Keratinocyte (primary cell): Measurements from ENCODE around the gene RBM18. TPM values are rescaled to one million over a fixed set of nuclear protein-coding genes. Genes with fewer than 3 reads are reported as not detected.

ENCODE experiments used
- DNase-seq: peaks from one replicate; pipeline ENCODE4 v3.0.0-alpha.2; 2011; ENCODE audit warnings: low read depth, missing footprints, low spot score
- FAIRE-seq: peaks from 2 replicates; lab custom pipeline; 2011; peaks lifted over from hg19 to GRCh38; lab: Jason Lieb, UNC
- H2AFZ ChIP-seq: 2 replicates; pipeline ENCODE4 v1.6.0; 2012; ENCODE audit warnings: low read length, control low read depth, inconsistent platforms; ENCODE audit not compliant: control insufficient read depth
- H3K27ac ChIP-seq: 2 replicates; pipeline ENCODE4 v1.5.1; 2011; ENCODE audit warnings: low read length; ENCODE audit not compliant: control insufficient read depth, insufficient read depth
- H3K27me3 ChIP-seq: 3 replicates; pipeline ENCODE4 v1.6.0; 2011; ENCODE audit warnings: low read length; ENCODE audit not compliant: control insufficient read depth, insufficient read depth; ENCODE audit errors: extremely low read depth
- H3K36me3 ChIP-seq, 2 experiments: 2 replicates in 1 of 2; 3 replicates in 1 of 2; pipeline ENCODE4 v1.5.1; 2011; ENCODE audit warnings: low read length in 2 of 2, mild to moderate bottlenecking in 1 of 2; ENCODE audit not compliant: control insufficient read depth in 2 of 2, insufficient read depth in 2 of 2; ENCODE audit errors: extremely low read depth in 1 of 2
- H3K4me1 ChIP-seq: 3 replicates; pipeline ENCODE4 v1.5.1; 2011; ENCODE audit warnings: low read length; ENCODE audit not compliant: control insufficient read depth, insufficient read depth; ENCODE audit errors: extremely low read depth
- H3K4me2 ChIP-seq: 3 replicates; pipeline ENCODE4 v1.6.0; 2011; ENCODE audit warnings: low read depth, low read length; ENCODE audit not compliant: control insufficient read depth, insufficient read depth; ENCODE audit errors: extremely low read depth
- H3K4me3 ChIP-seq, 3 experiments: fragments of 200-600 bp in 1 of 3; sonication (generic) in 1 of 3; 2 replicates in 2 of 3; 3 replicates in 1 of 3; pipeline ENCODE4 v1.5.1; 2011 to 2016; ENCODE audit warnings: low read length in 3 of 3, mild to moderate bottlenecking in 3 of 3, control low read depth in 2 of 3, inconsistent platforms in 1 of 3, low read depth in 1 of 3, mixed read lengths in 1 of 3, mixed run types in 1 of 3, moderate library complexity in 1 of 3; ENCODE audit not compliant: control insufficient read depth in 2 of 3, insufficient read depth in 2 of 3; ENCODE audit errors: extremely low read depth in 1 of 3
- H3K79me2 ChIP-seq: 2 replicates; pipeline ENCODE4 v1.6.0; 2012; ENCODE audit warnings: low read length; ENCODE audit not compliant: control insufficient read depth, insufficient read depth
- H3K9ac ChIP-seq: 3 replicates; pipeline ENCODE4 v1.6.0; 2011; ENCODE audit warnings: low read length; ENCODE audit not compliant: control insufficient read depth, insufficient read depth; ENCODE audit errors: extremely low read depth
- H3K9me1 ChIP-seq: 3 replicates; pipeline ENCODE4 v1.6.0; 2011; ENCODE audit warnings: low read length; ENCODE audit not compliant: control insufficient read depth, insufficient read depth; ENCODE audit errors: extremely low read depth
- H3K9me3 ChIP-seq: 2 replicates; pipeline ENCODE4 v1.5.1; 2012; ENCODE audit warnings: low read depth, low read length; ENCODE audit not compliant: control insufficient read depth
- H4K20me1 ChIP-seq: 3 replicates; pipeline ENCODE4 v1.6.0; 2011; ENCODE audit warnings: low read length; ENCODE audit not compliant: control insufficient read depth, insufficient read depth; ENCODE audit errors: extremely low read depth
- EZH2 ChIP-seq: IDR thresholded peaks from one replicate; pipeline ENCODE4 v1.6.1; 2012; ENCODE audit warnings: inconsistent platforms, mild to moderate bottlenecking, low read length, moderate library complexity
- dilution Hi-C: fragments of 300-500 bp; cut with MboI; formaldehyde crosslinking; loops from one replicate; pipeline ENCODE4 v1.7.0; 2020; ENCODE audit warnings: low sequenced_read_pairs; ENCODE audit not compliant: extremely low pct_ligation_motif_present
- polyA plus RNA-seq, 5 experiments: library from polyadenylated mRNA; depleted of rRNA in 3 of 5; stranded (reverse) in 3 of 5; stranded (forward) in 1 of 5; unstranded in 1 of 5; fragments of >200 nt; gene quantifications; 1 replicate in 1 of 5; 2 replicates in 3 of 5; 3 replicates in 1 of 5; pipeline versions ENCODE4 v1.2.1 to v1.2.3, GENCODE V29; 2011 to 2012; ENCODE audit warnings: missing spikeins in 2 of 5, low read depth in 1 of 5, low replicate concordance in 1 of 5
- TF ChIP-seq, protein P1 (sequence below), 3 experiments: IDR thresholded peaks in 1 of 3; conservative IDR thresholded peaks in 1 of 3; optimal IDR thresholded peaks in 1 of 3; 2 replicates in 2 of 3; 3 replicates in 1 of 3; pipeline versions ENCODE3 to v1.5.1; 2011; ENCODE audit warnings: low read length in 3 of 3, mild to moderate bottlenecking in 3 of 3, moderate library complexity in 2 of 3, control low read depth in 1 of 3, inconsistent platforms in 1 of 3; ENCODE audit not compliant: insufficient read depth in 2 of 3; ENCODE audit errors: extremely low read depth in 1 of 3

Gene RBM18
- polyA plus RNA-seq, 1 donor (not counting 4 experiments of a cell fraction or from before 2014, with no cell fraction given) = 43.4 TPM

DNA sequence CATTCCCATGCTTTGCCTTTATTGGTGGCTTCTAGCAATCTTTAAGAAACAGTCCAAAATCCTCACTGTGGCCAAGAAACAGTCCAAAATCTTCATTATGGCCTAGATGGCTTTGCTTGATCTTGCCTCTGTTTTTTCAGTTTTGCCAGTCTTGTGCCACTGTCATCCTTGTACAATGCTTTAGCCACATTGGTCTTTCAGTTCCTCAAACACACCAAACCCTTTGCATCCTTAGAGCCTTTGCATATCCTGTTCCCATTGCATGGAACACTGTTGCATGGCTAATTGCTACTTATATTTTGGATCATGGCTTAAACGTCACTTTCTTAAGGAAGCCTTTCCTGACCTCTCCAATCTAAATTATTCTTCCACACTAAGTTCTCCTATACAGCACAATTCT lies 22.1 kb upstream of the RBM18 start:
- no peaks in the 10 kb centered on the region for H3K27me3 ChIP-seq
- no peaks in the 10 kb centered on the region for H3K9me1 ChIP-seq
- TF ChIP-seq, protein P1, sequence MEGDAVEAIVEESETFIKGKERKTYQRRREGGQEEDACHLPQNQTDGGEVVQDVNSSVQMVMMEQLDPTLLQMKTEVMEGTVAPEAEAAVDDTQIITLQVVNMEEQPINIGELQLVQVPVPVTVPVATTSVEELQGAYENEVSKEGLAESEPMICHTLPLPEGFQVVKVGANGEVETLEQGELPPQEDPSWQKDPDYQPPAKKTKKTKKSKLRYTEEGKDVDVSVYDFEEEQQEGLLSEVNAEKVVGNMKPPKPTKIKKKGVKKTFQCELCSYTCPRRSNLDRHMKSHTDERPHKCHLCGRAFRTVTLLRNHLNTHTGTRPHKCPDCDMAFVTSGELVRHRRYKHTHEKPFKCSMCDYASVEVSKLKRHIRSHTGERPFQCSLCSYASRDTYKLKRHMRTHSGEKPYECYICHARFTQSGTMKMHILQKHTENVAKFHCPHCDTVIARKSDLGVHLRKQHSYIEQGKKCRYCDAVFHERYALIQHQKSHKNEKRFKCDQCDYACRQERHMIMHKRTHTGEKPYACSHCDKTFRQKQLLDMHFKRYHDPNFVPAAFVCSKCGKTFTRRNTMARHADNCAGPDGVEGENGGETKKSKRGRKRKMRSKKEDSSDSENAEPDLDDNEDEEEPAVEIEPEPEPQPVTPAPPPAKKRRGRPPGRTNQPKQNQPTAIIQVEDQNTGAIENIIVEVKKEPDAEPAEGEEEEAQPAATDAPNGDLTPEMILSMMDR (optimal IDR thresholded peaks at IDR 0.05 in 1 of 3, IDR thresholded peaks at IDR 0.05 in 1 of 3, conservative IDR thresholded peaks at IDR 0.05 in 1 of 3; ENCODE audit: extremely low read depth in 1 of 3, insufficient read depth in 2 of 3, low read length in 3 of 3) = no peak
- TF ChIP-seq EZH2 = no peak
- H3K79me2 ChIP-seq = peaks cover 5% of the 10 kb centered on the region
- dilution Hi-C loops = no loop called here
- H3K4me3 ChIP-seq = no peak overlapping the region
- no peaks in the 10 kb centered on the region for H4K20me1 ChIP-seq
- DNase-seq (no peak), FAIRE-seq (no peak)
- H3K36me3 ChIP-seq = peaks cover 16 to 33% of the 10 kb centered on the region in 2 experiments
- no peak overlapping the region for H2AFZ ChIP-seq
- no peak overlapping the region for H3K4me2 ChIP-seq
- H3K9me3 ChIP-seq = no peaks in the 10 kb centered on the region
- no peak overlapping the region for H3K27ac ChIP-seq
- H3K4me1 ChIP-seq = no peaks in the 10 kb centered on the region
- no peak overlapping the region for H3K9ac ChIP-seq

- no peaks in the 10 kb centered on the region for H4K20me1 ChIP-seq
- H2AFZ ChIP-seq = no peak overlapping the region
- no peak overlapping the region for H3K27ac ChIP-seq
- no peaks in the 10 kb centered on the region for H3K9me1 ChIP-seq
- FAIRE-seq (no peak), DNase-seq (no peak)
- peaks cover 3% of the 10 kb centered on the region for H3K9me3 ChIP-seq
- peaks cover 31% of the 10 kb centered on the region for H3K79me2 ChIP-seq
- H3K36me3 ChIP-seq = peaks cover 12 to 18% of the 10 kb centered on the region in 2 experiments
- H3K4me1 ChIP-seq = no peaks in the 10 kb centered on the region
- TF ChIP-seq, protein P1 (optimal IDR thresholded peaks at IDR 0.05 in 1 of 3, IDR thresholded peaks at IDR 0.05 in 1 of 3, conservative IDR thresholded peaks at IDR 0.05 in 1 of 3; ENCODE audit: extremely low read depth in 1 of 3, insufficient read depth in 2 of 3, low read length in 3 of 3) = no peak
- TF ChIP-seq EZH2 = no peak
- no peaks in the 10 kb centered on the region for H3K27me3 ChIP-seq
- H3K4me2 ChIP-seq = no peak overlapping the region
- dilution Hi-C loops = no loop called here
- no peak overlapping the region for H3K9ac ChIP-seq
- no peak overlapping the region for H3K4me3 ChIP-seq
These were observed 16.7 kb upstream of the RBM18 start for GRCh38 chr9:122281368-122281767.
